Measurements from ENCODE around the gene CAMK1D.

DNA sequence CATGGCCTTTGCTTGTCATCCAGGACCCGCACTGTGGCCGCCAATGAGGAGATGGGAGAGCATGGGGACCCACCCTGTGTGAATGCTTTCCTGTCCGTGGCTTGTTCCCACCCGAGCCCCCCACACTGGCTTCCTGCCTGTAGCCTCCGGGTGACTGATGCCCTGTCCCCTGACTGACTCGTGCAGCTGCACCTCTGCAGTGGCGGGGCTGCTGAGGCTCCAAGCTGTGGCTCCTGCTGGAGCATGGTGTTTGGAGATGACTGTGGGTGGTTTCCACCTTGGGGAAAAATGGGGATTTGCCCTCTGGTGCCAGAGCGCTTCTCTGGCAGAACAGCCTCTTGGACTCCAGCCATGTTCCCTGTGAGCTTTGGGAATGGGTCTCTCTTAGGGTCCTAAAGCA, 2.1 kb downstream of the CAMK1D start:
- TF ChIP-seq, protein P1, sequence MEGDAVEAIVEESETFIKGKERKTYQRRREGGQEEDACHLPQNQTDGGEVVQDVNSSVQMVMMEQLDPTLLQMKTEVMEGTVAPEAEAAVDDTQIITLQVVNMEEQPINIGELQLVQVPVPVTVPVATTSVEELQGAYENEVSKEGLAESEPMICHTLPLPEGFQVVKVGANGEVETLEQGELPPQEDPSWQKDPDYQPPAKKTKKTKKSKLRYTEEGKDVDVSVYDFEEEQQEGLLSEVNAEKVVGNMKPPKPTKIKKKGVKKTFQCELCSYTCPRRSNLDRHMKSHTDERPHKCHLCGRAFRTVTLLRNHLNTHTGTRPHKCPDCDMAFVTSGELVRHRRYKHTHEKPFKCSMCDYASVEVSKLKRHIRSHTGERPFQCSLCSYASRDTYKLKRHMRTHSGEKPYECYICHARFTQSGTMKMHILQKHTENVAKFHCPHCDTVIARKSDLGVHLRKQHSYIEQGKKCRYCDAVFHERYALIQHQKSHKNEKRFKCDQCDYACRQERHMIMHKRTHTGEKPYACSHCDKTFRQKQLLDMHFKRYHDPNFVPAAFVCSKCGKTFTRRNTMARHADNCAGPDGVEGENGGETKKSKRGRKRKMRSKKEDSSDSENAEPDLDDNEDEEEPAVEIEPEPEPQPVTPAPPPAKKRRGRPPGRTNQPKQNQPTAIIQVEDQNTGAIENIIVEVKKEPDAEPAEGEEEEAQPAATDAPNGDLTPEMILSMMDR (IDR thresholded peaks at IDR 0.05; ENCODE audit: low read length): no peak
- no peak for TF ChIP-seq EZH2 (optimal IDR thresholded peaks at IDR 0.05; ENCODE audit: low read depth, low read length)
